ENCODE data around the gene MYO5A. TPM values are rescaled to one million over a fixed set of nuclear protein-coding genes. Genes with fewer than 3 reads are reported as not detected.

Gene MYO5A
- total RNA-seq, 1 donor from 2014 or later = 41.1 TPM

DNA sequence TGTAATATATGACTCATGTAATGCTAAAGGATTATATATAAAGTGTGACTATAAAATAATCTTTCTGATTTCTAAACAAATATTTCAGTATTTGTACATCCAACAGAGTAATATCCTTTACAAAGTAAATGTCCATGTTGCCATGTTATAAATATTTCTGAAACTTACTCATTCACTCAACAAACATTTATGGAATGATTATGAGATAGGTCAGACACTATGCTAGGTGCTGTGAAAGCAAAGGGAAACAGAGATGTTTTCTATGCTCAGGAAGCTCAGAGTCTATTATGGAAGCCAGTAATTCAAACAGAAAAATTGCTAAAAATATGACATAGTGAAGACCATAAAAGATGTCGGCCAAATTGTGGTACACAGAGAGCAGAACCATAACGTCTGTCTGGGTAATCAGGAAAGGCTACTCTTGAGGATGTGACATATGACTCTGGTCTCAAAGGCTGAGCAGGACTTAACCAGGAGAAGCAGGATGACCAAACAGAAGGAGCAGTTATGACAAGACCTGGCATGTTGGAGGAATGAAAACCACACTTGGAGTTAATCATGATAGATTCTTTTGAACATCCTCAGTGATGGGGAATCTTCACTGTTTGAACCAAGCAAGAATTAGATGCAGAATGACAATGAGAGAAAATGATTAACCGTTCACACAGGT, 194.1 kb downstream of the MYO5A start:
- Mint-ChIP-seq H3K4me1 (ENCODE audit: unreplicated experiment) (peaks cover 27% of the 10 kb centered on the region), H3K27me3 (ENCODE audit: unreplicated experiment) (no peaks in the 10 kb centered on the region), H3K9me3 (ENCODE audit: unreplicated experiment) (no peaks in the 10 kb centered on the region), H3K4me3 (ENCODE audit: unreplicated experiment) (no peak overlapping the region), H3K27ac (ENCODE audit: unreplicated experiment) (no peak overlapping the region), H3K36me3 (ENCODE audit: unreplicated experiment) (peaks cover 21% of the 10 kb centered on the region)
- DNase-seq (ENCODE audit: extremely low spot score, unreplicated experiment) = no peak
- TF ChIP-seq, protein P1, sequence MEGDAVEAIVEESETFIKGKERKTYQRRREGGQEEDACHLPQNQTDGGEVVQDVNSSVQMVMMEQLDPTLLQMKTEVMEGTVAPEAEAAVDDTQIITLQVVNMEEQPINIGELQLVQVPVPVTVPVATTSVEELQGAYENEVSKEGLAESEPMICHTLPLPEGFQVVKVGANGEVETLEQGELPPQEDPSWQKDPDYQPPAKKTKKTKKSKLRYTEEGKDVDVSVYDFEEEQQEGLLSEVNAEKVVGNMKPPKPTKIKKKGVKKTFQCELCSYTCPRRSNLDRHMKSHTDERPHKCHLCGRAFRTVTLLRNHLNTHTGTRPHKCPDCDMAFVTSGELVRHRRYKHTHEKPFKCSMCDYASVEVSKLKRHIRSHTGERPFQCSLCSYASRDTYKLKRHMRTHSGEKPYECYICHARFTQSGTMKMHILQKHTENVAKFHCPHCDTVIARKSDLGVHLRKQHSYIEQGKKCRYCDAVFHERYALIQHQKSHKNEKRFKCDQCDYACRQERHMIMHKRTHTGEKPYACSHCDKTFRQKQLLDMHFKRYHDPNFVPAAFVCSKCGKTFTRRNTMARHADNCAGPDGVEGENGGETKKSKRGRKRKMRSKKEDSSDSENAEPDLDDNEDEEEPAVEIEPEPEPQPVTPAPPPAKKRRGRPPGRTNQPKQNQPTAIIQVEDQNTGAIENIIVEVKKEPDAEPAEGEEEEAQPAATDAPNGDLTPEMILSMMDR (IDR thresholded peaks at IDR 0.05) = no peak

GRCh38 chr15:52331490-52332240, 197.0 kb downstream of the MYO5A start:
- no peaks in the 10 kb centered on the region for H3K9me3 Mint-ChIP-seq (ENCODE audit: unreplicated experiment)
- no peak overlapping the region for H3K4me3 Mint-ChIP-seq (ENCODE audit: unreplicated experiment)
- H3K36me3 Mint-ChIP-seq (ENCODE audit: unreplicated experiment) = peaks cover 41% of the 10 kb centered on the region
- peaks cover 14% of the 10 kb centered on the region for H3K4me1 Mint-ChIP-seq (ENCODE audit: unreplicated experiment)
- no peak overlapping the region for H3K27ac Mint-ChIP-seq (ENCODE audit: unreplicated experiment)
- no peaks in the 10 kb centered on the region for H3K27me3 Mint-ChIP-seq (ENCODE audit: unreplicated experiment)
- TF ChIP-seq, protein P1 (IDR thresholded peaks at IDR 0.05) = peak; percentile 57
- no peak for DNase-seq (ENCODE audit: extremely low spot score, unreplicated experiment)

- peaks cover 11% of the 10 kb centered on the region for H3K4me1 Mint-ChIP-seq (ENCODE audit: unreplicated experiment)
- DNase-seq (ENCODE audit: extremely low spot score, unreplicated experiment) = no peak
- H3K36me3 Mint-ChIP-seq (ENCODE audit: unreplicated experiment) = peaks cover 41% of the 10 kb centered on the region
- no peak overlapping the region for H3K27ac Mint-ChIP-seq (ENCODE audit: unreplicated experiment)
- H3K27me3 Mint-ChIP-seq (ENCODE audit: unreplicated experiment) = no peaks in the 10 kb centered on the region
- TF ChIP-seq, protein P1 (IDR thresholded peaks at IDR 0.05) = no peak
- no peaks in the 10 kb centered on the region for H3K9me3 Mint-ChIP-seq (ENCODE audit: unreplicated experiment)
- no peak overlapping the region for H3K4me3 Mint-ChIP-seq (ENCODE audit: unreplicated experiment)
Measured at GRCh38 chr15:52329987-52330386, 198.7 kb downstream of the MYO5A start.

GRCh38 chr15:52329150-52329549, 199.5 kb downstream of the MYO5A start:
- Mint-ChIP-seq H3K4me1 (ENCODE audit: unreplicated experiment) (peaks cover 3% of the 10 kb centered on the region), H3K27ac (ENCODE audit: unreplicated experiment) (no peak overlapping the region), H3K27me3 (ENCODE audit: unreplicated experiment) (no peaks in the 10 kb centered on the region), H3K4me3 (ENCODE audit: unreplicated experiment) (no peak overlapping the region), H3K36me3 (ENCODE audit: unreplicated experiment) (peaks cover 36% of the 10 kb centered on the region), H3K9me3 (ENCODE audit: unreplicated experiment) (no peaks in the 10 kb centered on the region)
- no peak for DNase-seq (ENCODE audit: extremely low spot score, unreplicated experiment)
- TF ChIP-seq, protein P1 (IDR thresholded peaks at IDR 0.05) = no peak

DNA sequence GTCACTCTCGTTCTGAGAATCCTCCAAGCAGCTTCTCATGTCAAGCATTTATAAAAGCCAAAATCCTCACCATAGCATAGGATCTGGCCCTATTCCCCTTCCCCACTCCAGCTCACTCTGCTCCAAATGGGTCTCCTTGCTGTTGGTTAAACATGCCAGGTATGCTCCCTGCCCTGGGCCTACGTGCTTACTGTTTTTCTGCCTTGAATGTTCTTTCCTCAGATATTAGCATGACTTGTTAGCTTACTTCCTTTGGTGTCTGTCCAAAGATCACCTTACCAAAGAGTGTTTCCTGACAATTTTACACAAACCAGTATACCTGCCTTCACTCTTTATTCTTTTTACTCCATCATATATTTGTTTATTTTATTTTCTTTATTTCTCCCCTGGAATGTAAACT, 200.0 kb downstream of the MYO5A start:
- H3K36me3 Mint-ChIP-seq (ENCODE audit: unreplicated experiment) = peaks cover 36% of the 10 kb centered on the region
- H3K4me3 Mint-ChIP-seq (ENCODE audit: unreplicated experiment) = no peak overlapping the region
- H3K4me1 Mint-ChIP-seq (ENCODE audit: unreplicated experiment) = peaks cover 3% of the 10 kb centered on the region
- H3K9me3 Mint-ChIP-seq (ENCODE audit: unreplicated experiment) = no peaks in the 10 kb centered on the region
- TF ChIP-seq, protein P1 (IDR thresholded peaks at IDR 0.05) = no peak
- no peaks in the 10 kb centered on the region for H3K27me3 Mint-ChIP-seq (ENCODE audit: unreplicated experiment)
- H3K27ac Mint-ChIP-seq (ENCODE audit: unreplicated experiment) = no peak overlapping the region
- no peak for DNase-seq (ENCODE audit: extremely low spot score, unreplicated experiment)

Data from osteocyte (in vitro differentiated cells).